HG03066 (cell line): ENCODE data around the gene DOCK2.

ENCODE experiments used
- ATAC-seq: cut with Tn5 transposase; IDR thresholded peaks from one replicate; pipeline ENCODE4 v1.9.1; 2021; ENCODE audit warnings: low read depth; ENCODE audit not compliant: unreplicated experiment

The DOCK2 gene

GRCh38 chr5:169960659-169961058 is 323.6 kb downstream of the DOCK2 start:
- ATAC-seq = no peak

- ATAC-seq = no peak
Observed at GRCh38 chr5:169964246-169964645, 327.2 kb downstream of the DOCK2 start.

- ATAC-seq = no peak
Observed at GRCh38 chr5:169970339-169970738, 333.3 kb downstream of the DOCK2 start.

GRCh38 chr5:169970911-169971765 is 334.1 kb downstream of the DOCK2 start:
- no peak for ATAC-seq

- ATAC-seq = no peak
Observed at GRCh38 chr5:169971780-169972179, 334.7 kb downstream of the DOCK2 start.

- no peak for ATAC-seq
Observed at GRCh38 chr5:169973056-169973455, 336.0 kb downstream of the DOCK2 start.

GRCh38 chr5:169974121-169974770 is 337.2 kb downstream of the DOCK2 start:
- no peak for ATAC-seq

GRCh38 chr5:169978714-169979113 is 341.6 kb downstream of the DOCK2 start:
- ATAC-seq = no peak

- ATAC-seq = no peak
Observed at GRCh38 chr5:169979871-169980270, 342.8 kb downstream of the DOCK2 start.

- ATAC-seq = no peak
Observed at GRCh38 chr5:169980418-169981053, 343.5 kb downstream of the DOCK2 start, which contains the start of gene INSYN2B. INSYN2B (minus strand) TSS chr5:169980495; CDS start chr5:169883898, 96,597 bp downstream.

- ATAC-seq = no peak
Observed at GRCh38 chr5:169988206-169988605, 351.1 kb downstream of the DOCK2 start.

- ATAC-seq = no peak
Observed at GRCh38 chr5:169988947-169989346, 351.9 kb downstream of the DOCK2 start.

GRCh38 chr5:169989365-169989764 is 352.3 kb downstream of the DOCK2 start:
- no peak for ATAC-seq

GRCh38 chr5:169991115-169991869 is 354.2 kb downstream of the DOCK2 start:
- no peak for ATAC-seq

- ATAC-seq = no peak
Observed at GRCh38 chr5:169992789-169993484, 355.9 kb downstream of the DOCK2 start.

GRCh38 chr5:169993485-169993790 is 356.4 kb downstream of the DOCK2 start:
- ATAC-seq = no peak

GRCh38 chr5:169997798-169998197 is 360.7 kb downstream of the DOCK2 start:
- no peak for ATAC-seq

- ATAC-seq = no peak
Observed at GRCh38 chr5:169999621-170000020, 362.5 kb downstream of the DOCK2 start.

GRCh38 chr5:170000155-170000554 is 363.1 kb downstream of the DOCK2 start:
- no peak for ATAC-seq

- ATAC-seq = no peak
Observed at GRCh38 chr5:170006021-170006420, 368.9 kb downstream of the DOCK2 start.
